HG03095 (cell line): Measurements from ENCODE around the gene BLVRB.
"Not testable (repeated sequence)": the region's sequence is repeated elsewhere in the genome, so short reads cannot be mapped to it uniquely, and the experiment has no call there.

Experiments used
- ATAC-seq: cut with Tn5 transposase; IDR thresholded peaks from one replicate; pipeline ENCODE4 v1.9.1; 2021; ENCODE audit warnings: moderate library complexity; ENCODE audit not compliant: unreplicated experiment

BLVRB gene

GRCh38 chr19:40489882-40490230 lies 24.3 kb upstream of the BLVRB start:
- ATAC-seq = no peak

GRCh38 chr19:40486017-40486416 lies 20.5 kb upstream of the BLVRB start:
- ATAC-seq = no peak

GRCh38 chr19:40475878-40476644 lies 10.5 kb upstream of the BLVRB start:
- ATAC-seq = not testable (repeated sequence)

DNA sequence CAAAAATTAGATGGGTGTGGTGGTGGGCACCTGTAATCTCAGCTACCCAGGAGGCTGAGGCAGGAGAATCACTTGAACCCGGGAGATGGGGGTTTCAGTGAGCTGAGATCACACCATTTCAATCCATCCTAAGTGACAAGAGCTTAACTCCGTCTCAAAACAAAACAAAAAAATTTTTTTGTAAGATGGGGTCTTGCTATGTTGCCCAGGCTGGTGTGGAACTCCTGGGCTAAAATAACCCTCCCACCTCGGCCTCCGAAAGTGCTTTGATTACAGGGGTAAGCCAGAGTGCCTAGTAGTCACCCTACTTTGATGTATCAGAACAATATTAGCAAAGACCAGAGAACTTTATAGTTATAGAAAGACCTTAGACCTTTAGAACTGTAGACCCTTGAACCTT lies 9.2 kb upstream of the BLVRB start:
- ATAC-seq = no peak

GRCh38 chr19:40472516-40472915 lies 7.0 kb upstream of the BLVRB start:
- no peak for ATAC-seq

DNA sequence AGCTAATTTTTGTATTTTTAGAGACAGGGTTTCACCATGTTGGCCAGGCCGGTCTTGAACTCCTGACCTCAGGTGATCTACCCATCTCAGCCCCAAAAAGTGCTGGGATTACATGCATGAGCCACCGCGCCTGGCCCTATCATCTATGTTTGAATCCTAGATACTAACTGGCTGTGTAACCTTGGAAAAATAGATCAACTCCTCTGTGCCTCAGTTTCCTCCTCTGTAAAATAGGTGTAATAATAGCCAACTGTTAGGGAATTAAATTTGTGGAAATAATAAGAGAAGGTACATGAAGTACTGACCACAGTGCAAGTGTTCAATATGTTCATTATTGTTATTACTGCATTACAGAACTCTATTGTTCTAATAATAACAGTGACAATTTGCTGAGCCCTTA lies 5.6 kb upstream of the BLVRB start:
- ATAC-seq = no peak

- no peak for ATAC-seq
These were observed 3.5 kb upstream of the BLVRB start for GRCh38 chr19:40469011-40469410.

GRCh38 chr19:40466985-40467734 lies 1.6 kb upstream of the BLVRB start, which contains the start of gene SPTBN4:
Gene SPTBN4, plus strand, starts transcription at chr19:40467001. Its CDS starts 5,621 bp downstream, at chr19:40472622.
- no peak for ATAC-seq

DNA sequence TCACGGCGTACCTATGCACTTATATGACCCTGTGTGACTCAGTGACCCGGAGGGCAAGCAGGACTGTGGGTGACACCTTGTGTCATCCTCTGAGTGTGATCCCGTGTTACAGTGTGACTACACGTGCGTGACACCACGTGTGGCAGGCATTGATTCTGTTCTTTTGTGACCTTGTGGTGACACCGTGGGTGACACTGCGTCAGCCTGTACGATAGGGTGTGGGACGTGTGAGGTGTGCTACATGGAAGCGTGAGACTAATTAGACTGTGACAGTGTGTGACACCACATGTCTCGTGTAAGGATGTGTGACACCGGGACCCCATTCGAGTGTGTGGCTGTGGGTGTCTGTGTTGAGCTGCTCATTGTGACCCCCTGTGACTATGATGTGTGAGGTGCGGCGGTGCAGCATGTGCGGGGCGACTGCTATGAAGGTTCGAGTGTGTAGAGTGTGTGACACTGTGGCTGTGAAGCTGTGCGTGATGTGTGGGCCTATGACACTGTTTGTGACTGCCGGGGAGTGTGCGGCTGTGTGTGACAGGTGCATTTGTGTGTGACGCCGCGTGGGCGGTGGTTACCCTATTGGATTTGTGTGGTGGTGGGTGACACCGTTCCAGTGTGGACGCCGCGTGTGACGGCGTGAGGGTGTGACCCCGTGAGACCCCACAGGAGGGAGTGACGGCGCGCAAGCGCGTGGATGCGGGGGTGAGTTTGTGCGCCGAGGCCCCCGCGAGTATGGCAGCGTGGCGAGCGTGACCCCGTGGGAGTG lies 857 bp upstream of the BLVRB start:
- peak; percentile 15 for ATAC-seq

DNA sequence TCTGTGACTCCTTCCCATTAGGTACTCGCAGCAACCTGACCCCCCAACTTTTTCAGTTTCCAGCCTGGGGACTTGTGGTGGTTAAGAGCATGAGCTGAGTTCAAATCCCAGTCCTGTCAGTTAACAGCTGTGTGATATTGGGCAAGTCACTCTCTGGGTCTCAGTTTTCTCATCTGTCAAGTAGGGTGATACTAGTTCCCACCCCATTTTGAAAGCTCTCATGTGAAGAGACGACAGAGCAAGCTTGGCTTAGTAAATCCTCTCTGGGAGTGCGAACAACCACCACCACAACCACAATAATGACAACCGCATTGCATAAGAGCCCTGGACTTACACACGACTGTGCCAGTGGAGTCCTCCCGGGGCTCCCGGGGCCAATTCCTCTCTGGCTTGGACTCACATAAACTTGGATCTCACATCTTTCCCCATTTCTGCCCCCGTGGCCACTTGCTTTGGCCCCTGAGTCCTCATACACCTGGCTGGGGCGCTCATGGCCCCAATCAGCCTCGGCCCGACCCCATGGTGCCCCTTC lies 454 bp downstream of the BLVRB start:
- ATAC-seq = no peak

DNA sequence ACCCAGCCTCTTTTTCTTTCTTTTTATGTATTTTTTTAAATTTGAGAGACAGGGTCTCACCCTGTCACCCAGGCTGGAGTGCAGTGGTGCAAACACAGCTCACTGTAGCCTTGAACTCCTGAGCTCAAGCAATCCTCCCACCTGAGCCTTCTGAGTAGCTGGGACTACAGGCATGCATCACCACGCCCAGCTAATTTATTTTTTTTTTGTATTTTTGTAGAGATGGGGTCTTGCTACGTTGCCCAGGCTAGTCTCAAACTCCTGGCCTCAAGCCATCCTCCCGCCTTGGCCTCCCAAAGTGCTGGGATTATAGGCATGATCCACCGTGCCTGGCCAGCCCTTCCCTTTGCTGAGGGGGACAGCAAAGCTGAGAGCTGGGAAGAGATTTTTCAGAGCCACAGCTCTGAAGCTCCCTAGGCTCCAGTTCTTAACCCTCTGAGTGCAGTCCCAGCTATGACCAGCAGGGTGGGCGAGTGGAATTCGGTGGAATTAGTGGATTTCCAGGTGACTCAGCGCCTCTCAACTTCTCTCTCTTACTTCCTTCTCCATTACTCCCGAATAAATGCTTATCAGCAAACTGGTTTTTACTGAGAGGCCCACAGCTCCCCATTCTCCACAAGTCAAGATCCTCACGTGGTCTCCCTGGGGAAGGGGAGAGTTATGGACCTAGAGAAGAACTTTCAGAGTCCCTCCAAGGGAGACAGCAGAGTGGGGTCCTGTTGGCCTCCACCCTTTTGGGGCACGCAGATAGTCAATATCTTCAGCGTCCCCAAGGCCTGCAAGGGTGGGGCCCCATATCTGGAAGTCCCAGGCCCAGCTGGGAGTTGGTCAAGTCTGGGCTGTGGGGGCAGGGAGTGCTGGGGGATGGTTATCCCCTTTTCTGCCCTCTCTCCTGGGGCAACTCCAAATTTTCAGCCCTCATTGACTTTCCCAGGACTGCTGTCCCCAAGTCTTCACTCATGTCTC lies 1.2 kb downstream of the BLVRB start:
- no peak for ATAC-seq

GRCh38 chr19:40463587-40464037 lies 1.9 kb downstream of the BLVRB start:
- ATAC-seq = not testable (repeated sequence)

- no peak for ATAC-seq
These were observed 3.8 kb downstream of the BLVRB start for GRCh38 chr19:40461669-40462221.

DNA sequence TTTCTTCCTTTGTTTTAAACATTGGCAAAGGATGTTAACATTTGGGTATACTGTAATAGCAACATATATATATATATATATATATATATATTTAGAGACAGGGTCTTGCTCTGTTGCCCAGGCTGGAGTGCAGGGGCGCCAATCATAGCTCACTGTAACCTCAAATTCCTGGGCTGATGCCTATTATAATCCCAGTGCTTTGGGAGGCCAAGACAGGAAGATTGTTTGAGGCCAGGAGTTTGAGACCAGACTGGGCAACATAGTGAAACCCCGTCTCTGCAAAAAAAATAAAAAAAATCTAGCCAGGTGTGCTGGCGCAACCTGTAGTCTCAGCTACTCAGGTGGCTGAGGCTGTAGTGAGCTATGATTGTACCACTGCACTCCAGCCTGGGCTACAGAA lies 5.4 kb downstream of the BLVRB start:
- ATAC-seq = no peak

DNA sequence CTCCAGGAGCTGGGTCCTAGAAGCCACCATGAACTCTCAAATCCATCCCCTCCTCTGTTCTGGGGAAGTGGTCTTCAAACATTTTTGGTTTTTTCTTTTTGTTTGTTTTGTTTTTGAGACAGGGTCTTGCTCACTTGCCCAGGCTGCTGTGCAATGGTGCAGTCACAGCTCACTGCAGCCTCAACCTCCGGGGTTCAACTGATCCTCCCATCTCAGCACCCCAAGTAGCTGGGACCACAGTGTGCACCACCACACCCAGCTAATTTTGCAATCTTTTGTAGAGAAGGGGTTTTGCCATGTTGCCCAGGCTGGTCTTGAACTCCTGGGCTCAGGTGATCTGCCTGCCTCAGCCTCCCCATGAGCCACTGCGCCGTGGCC lies 7.0 kb downstream of the BLVRB start:
- no peak for ATAC-seq

GRCh38 chr19:40457953-40458596 lies 7.5 kb downstream of the BLVRB start:
- ATAC-seq = no peak

- no peak for ATAC-seq
These were observed 8.5 kb downstream of the BLVRB start for GRCh38 chr19:40457048-40457447.

DNA sequence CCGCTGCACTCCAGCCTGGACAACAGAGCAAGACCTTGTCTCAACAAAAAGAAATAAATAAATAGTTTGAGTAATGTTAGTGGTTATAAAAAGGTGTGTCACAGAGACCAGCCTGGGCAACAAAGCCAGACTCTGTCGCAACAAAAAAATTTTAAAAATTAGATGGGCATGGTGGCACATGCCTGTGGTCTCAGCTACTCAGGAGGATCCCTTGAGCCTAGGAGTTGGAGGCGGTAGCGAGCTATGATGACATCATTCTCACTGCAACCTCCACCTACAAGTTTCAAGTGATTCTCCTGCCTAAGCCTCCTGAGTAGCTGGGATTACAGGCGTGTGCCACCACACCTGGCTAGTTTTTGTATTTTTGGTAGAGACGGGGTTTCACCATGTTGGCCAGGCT lies 11.6 kb downstream of the BLVRB start:
- not testable (repeated sequence) for ATAC-seq

DNA sequence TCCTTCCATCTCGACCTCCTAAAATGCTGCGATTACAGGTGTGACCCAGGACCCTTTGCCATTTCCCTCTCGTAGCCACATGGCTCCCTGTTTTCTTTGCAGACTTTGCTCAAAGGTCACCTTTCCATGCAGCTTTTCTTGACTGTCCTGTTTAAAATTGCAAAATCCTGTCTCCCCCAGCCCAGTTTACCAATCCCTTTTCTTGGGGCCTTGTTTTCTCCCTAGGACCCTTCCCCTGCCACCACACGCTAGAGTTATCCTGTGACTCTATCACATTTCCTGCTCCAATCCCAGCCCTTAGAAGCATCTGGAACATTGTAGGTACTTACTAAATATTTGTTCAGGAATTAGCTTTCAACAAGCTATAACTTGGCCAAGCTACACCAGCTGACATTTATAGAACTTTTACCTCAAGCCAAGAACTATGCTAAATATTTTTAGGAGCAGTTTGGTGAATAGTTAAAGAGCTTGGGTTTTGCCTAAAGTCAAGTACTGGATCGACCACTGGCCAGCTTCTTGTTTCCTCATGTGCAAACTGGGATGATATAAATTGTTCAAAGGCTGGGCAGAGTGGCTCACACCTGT lies 12.3 kb downstream of the BLVRB start:
- no peak for ATAC-seq
